ENCODE measurements around the gene HIKESHI. TPM values are rescaled to one million over a fixed set of nuclear protein-coding genes. Genes with fewer than 3 reads are reported as not detected.

Gene HIKESHI
- total and polyA plus RNA-seq, 2 of the 8 experiments (the other 6 are each of a cell fraction or from before 2014, with no cell fraction given): 65.4 to 90.2 TPM

- Histone ChIP-seq H4K5ac (ENCODE audit: insufficient read length, low read depth, low read length) (no peak overlapping the region), H3K4me1 (replicated peaks in 1 of 4; ENCODE audit: control insufficient read depth in 3 of 4, insufficient read depth in 4 of 4, low read length in 3 of 4) (no peaks in the 10 kb centered on the region; a peak in 1 of 7 replicates), H3K79me1 (ENCODE audit: low read depth, low read length) (no peaks in the 10 kb centered on the region), H3K23ac (ENCODE audit: insufficient read length) (no peak overlapping the region), H3K4me3 (ENCODE audit: extremely low read depth in 1 of 4, insufficient read depth in 2 of 4, low read depth in 3 of 4, low read length in 4 of 4) (no peak overlapping the region), H2AK5ac (ENCODE audit: low read depth, low read length) (no peak overlapping the region), H3K4me2 (ENCODE audit: insufficient read depth in 1 of 2, low read depth in 2 of 2, low read length in 2 of 2) (no peak overlapping the region), H3K27me3 (replicated peaks in 1 of 4; ENCODE audit: control insufficient read depth in 3 of 4, extremely low read depth in 1 of 4, insufficient read depth in 3 of 4, low read length in 3 of 4) (no peaks in the 10 kb centered on the region), H4K8ac (ENCODE audit: extremely low read depth, insufficient read depth, low read length) (no peak overlapping the region), H3K4ac (replicated peaks; ENCODE audit: insufficient read length, low read depth, low read length) (no peak overlapping the region), H4K91ac (replicated peaks; ENCODE audit: insufficient read length, low read length) (no peak overlapping the region), H3K18ac (ENCODE audit: extremely low read depth, low read length) (no peak overlapping the region), H2BK5ac (ENCODE audit: low read depth, low read length) (no peak overlapping the region), H3K27ac (ENCODE audit: low read depth, low read length) (no peak overlapping the region), H3K36me3 (ENCODE audit: control insufficient read depth in 2 of 4, insufficient read depth in 4 of 4, low read length in 3 of 4) (no peaks in the 10 kb centered on the region), H2AFZ (ENCODE audit: low read length) (no peak overlapping the region), H2BK15ac (ENCODE audit: low read length) (no peak overlapping the region), H3K9ac (replicated peaks in 1 of 4; ENCODE audit: extremely low read depth in 1 of 4, low read depth in 3 of 4, low read length in 3 of 4) (no peak overlapping the region), H3K79me2 (ENCODE audit: control insufficient read depth in 1 of 2, insufficient read depth in 2 of 2, low read length in 2 of 2) (no peaks in the 10 kb centered on the region), H3K14ac (ENCODE audit: insufficient read length) (no peak overlapping the region), H2BK20ac (ENCODE audit: low read length) (no peak overlapping the region), H3K23me2 (ENCODE audit: low read depth, low read length) (no peaks in the 10 kb centered on the region), H4K20me1 (replicated peaks in 1 of 2; ENCODE audit: control insufficient read depth in 1 of 2, insufficient read depth in 2 of 2, low read length in 2 of 2) (no peaks in the 10 kb centered on the region), H2BK120ac (replicated peaks; ENCODE audit: low read depth, low read length) (no peak overlapping the region), H2BK12ac (ENCODE audit: low read depth, low read length) (no peak overlapping the region), H3K9me3 (ENCODE audit: insufficient read depth in 2 of 2, low read depth in 1 of 2, low read length in 1 of 2) (no peaks in the 10 kb centered on the region), H3K56ac (replicated peaks; ENCODE audit: insufficient read length, low read depth, low read length) (no peak overlapping the region)
- FAIRE-seq: no peak
- CTCF ChIA-PET (ENCODE audit: partially characterized antibody): no interaction called here
- DNase-seq (ENCODE audit: low read depth in 1 of 2, low spot score in 2 of 2): no peak
- POLR2A ChIA-PET (ENCODE audit: partially characterized antibody): no interaction called here
- WGBS, 2 experiments (ENCODE audit: extremely low coverage in 1 of 2, insufficient coverage in 1 of 2, insufficient read length in 1 of 2, insufficient replicate concordance in 2 of 2, low coverage in 1 of 2, low lambda C conversion rate in 2 of 2, missing lambda C conversion rate in 1 of 2): 100% methylated on average over 2 of the region's 2 CpGs; no CpG with 5 or more reads in 1 of the 2 experiments
- TF ChIP-seq CTBP2 (IDR thresholded peaks at IDR 0.05; ENCODE audit: borderline replicate concordance, insufficient read depth, insufficient read length, low read length) (no peak), NRF1 (IDR thresholded peaks at IDR 0.05; ENCODE audit: low read depth, low read length) (no peak), TAF1 (IDR thresholded peaks at IDR 0.05; ENCODE audit: low read depth, low read length) (no peak), TAF7 (optimal IDR thresholded peaks at IDR 0.05; ENCODE audit: borderline replicate concordance, low read depth, low read length) (no peak), MAFK (IDR thresholded peaks at IDR 0.05; ENCODE audit: low read depth, low read length) (no peak), GABPA (IDR thresholded peaks at IDR 0.05; ENCODE audit: borderline replicate concordance, insufficient read depth, low read length) (no peak), RFX5 (IDR thresholded peaks at IDR 0.05; ENCODE audit: borderline replicate concordance, low read depth, low read length) (no peak), POU5F1 (IDR thresholded peaks at IDR 0.05; ENCODE audit: low read depth, low read length) (no peak), FOSL1 (IDR thresholded peaks at IDR 0.05; ENCODE audit: insufficient read depth, low read depth, low read length) (no peak), SIRT6 (IDR thresholded peaks at IDR 0.05; ENCODE audit: low read length) (no peak), TBP (IDR thresholded peaks at IDR 0.05; ENCODE audit: low read depth, low read length) (no peak), GTF2F1 (IDR thresholded peaks at IDR 0.05; ENCODE audit: borderline replicate concordance, low read depth, low read length) (no peak), CBX8 (IDR thresholded peaks at IDR 0.05; ENCODE audit: borderline replicate concordance, low read depth, low read length) (no peak), ZNF274 (IDR thresholded peaks at IDR 0.05; ENCODE audit: borderline replicate concordance, extremely low read depth, low read length) (no peak), MAX (IDR thresholded peaks at IDR 0.05) (no peak), CHD2 (IDR thresholded peaks at IDR 0.05; ENCODE audit: low read length) (no peak)
Measured at GRCh38 chr11:86365546-86365945, 63.5 kb downstream of the HIKESHI start.
